ENCODE measurements around the gene EPS8L2.

EPS8L2 gene

GRCh38 chr11:705646-706438, at the start of gene EPS8L2:
EPS8L2 (plus strand) TSS chr11:706231; CDS start chr11:709408, 3,177 bp downstream.
- no peak for DNase-seq (ENCODE audit: low read depth in 2 of 2)

GRCh38 chr11:656426-656825, 49.6 kb upstream of the EPS8L2 start:
- DNase-seq (ENCODE audit: low read depth in 2 of 2): no peak

GRCh38 chr11:656866-657265, 49.2 kb upstream of the EPS8L2 start:
- DNase-seq (ENCODE audit: low read depth in 2 of 2): no peak

- no peak for DNase-seq (ENCODE audit: low read depth in 2 of 2)
Observed at GRCh38 chr11:657691-658126, 48.3 kb upstream of the EPS8L2 start.

DNA sequence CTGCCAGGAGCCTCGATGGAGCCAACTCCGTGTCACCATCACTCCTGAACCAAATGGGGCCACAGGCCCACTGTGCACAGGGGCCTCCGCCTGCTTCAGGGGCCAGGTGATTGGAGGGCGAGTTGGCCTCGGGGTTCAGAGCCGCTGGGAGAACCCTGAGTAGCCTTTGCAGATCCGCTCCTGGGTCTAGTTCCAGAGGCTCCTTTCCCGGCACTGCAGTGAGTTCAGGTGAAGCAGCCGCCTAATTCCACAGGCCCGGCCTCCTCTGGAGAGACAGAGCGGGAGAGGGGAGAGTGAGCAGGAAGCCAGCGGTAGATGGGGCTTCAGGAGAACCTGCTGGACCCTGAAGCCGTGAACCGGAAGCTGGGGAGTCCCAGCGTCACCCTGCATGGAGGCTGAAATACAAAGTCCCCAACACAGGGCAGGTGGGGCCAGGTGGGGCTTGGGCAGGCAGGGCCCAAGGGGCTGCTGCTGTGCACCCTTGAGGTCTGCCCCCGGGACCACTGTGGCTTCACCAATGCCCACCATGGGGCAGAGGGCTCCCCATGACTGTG, 46.4 kb upstream of the EPS8L2 start:
- no peak for DNase-seq (ENCODE audit: low read depth in 2 of 2)

GRCh38 chr11:660281-660680, 45.8 kb upstream of the EPS8L2 start:
- DNase-seq (ENCODE audit: low read depth in 2 of 2): no peak

GRCh38 chr11:660681-661444, 45.2 kb upstream of the EPS8L2 start:
- no peak for DNase-seq (ENCODE audit: low read depth in 2 of 2)

DNA sequence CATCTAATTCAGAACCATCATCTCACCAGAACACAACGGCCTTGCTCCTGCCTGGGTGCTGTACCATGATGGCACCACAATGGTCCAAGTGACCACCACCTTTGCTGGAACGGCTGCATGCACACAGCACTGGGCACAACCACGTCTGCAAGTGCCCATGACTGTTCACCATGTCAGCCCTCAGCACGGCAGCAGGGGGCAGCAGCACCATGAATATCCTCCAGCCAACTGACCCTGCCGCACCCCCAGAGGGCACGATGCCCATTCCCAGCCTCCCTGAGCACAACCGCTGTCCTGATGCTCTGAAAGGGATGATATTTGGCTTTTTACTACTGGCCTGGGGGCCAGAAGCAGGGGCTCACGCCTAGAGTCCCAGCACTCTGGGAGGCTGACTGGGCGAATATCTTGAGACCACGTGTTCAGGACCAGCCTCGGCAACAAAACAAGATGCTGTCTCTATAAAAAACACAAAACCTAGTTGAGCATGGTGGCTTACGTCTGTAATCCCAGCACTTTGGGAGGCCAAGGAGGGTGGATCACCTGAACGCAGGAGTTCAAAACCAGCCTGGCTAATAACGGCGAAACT, 43.2 kb upstream of the EPS8L2 start:
- peak in 1 of 2 donors; percentile 16 for DNase-seq (ENCODE audit: low read depth in 2 of 2)

- no peak for DNase-seq (ENCODE audit: low read depth in 2 of 2)
Observed at GRCh38 chr11:665062-665703, 40.8 kb upstream of the EPS8L2 start.

GRCh38 chr11:665704-666281, 40.2 kb upstream of the EPS8L2 start:
- DNase-seq (ENCODE audit: low read depth in 2 of 2): no peak

GRCh38 chr11:673866-674265, 32.2 kb upstream of the EPS8L2 start:
- DNase-seq (ENCODE audit: low read depth in 2 of 2): no peak

DNA sequence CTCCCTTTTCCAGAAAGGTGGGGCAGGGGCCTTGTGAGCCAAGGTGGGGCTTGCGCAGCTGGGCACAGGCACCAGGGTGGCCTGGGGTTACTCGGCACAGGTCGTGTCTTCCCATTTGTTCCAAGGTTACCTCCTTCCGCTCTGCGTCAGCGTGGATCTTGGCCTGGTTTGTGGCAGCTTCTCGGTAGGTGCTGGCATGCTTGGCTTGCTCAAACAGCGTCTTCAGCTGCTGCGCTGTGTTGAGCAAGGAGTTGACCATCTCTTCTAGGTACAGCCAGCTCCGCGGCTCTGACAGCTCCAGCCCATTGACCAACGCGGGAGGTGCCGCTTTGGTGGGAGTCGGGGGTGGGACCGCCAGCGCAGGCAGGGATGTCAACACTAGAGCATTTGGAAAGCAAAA, 31.6 kb upstream of the EPS8L2 start:
- DNase-seq (ENCODE audit: low read depth in 2 of 2): no peak

- no peak for DNase-seq (ENCODE audit: low read depth in 2 of 2)
Observed at GRCh38 chr11:678297-678696, 27.7 kb upstream of the EPS8L2 start.

- no peak for DNase-seq (ENCODE audit: low read depth in 2 of 2)
Observed at GRCh38 chr11:679271-680207, 26.5 kb upstream of the EPS8L2 start.

DNA sequence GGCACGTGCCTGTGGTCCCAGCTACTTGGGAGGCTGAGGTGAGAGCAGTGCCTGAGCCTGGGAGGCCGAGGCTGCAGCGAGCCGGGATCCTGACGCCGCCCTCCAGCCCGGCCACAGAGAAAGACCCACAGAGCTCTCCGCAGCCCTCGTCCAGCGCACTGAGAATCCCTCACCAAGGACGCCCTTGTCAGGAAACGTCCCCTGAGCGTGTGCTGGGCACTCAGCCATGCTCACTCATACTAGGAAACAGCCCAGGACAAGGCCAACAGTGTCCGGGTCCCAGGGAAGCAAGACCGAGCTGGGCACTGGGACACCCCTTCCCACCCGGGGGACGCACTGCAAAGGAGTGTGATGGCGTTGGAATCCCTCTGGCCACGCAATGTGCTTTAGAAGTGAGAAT, 25.6 kb upstream of the EPS8L2 start:
- DNase-seq (ENCODE audit: low read depth in 2 of 2): no peak

GRCh38 chr11:680970-681369, 25.1 kb upstream of the EPS8L2 start:
- DNase-seq (ENCODE audit: low read depth in 2 of 2): no peak

DNA sequence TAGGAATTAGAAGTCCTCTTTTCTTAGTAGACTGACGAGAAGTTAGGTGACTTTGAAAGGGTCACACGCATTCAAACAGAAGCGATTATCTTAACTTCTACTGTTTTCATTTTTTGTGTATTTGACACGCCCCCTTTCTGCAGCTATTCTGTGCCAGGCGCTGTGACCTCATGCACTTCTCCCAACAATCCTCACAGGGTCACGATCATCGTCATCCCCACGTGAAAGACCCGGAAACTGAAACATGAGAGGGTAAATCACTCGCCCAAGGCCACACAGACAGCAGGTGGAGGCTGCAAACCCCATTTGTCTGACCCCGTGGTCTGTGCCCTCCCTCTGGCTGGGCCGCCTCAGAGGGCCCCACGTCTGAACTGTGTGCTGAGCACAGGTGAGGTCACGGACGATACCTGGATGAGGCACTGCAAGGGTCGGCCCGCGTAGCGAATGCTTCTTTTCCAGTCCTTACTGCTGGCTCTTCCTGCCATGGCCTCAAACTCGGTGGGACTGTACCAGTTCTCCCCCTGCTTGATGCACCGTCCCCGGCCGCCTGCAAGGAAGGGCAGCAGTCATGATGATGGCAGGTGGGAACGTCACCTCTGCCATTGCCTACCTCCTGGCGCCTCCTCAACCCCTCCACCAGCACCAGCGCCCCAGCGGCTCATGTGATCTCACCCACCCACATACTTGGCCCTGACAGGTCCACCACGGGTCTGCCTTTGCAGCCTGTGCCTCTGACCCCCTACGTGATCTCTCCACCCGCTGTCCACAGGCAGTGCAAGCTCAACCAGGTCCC, 19.4 kb upstream of the EPS8L2 start:
- DNase-seq (ENCODE audit: low read depth in 2 of 2): no peak

DNA sequence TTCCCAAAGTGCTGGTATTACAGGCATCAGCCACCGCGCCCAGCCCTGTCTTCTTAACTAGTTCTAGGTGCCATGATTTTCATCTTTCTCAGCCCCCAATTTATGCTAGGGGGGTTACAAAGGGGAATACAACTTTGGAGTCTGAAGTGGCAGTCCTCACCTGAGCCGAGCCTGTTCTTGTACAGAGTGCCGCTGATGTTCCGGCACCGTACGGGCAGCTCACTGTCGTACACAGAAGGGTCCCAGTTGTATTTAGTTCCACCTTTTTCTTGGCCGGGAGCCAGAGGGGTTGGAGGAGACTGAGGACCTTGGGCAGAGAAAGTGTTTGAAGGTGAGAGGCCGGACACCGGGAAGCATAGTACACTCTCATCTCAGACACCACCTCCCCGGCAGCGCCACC, 18.3 kb upstream of the EPS8L2 start:
- DNase-seq (ENCODE audit: low read depth in 2 of 2): no peak

- DNase-seq (ENCODE audit: low read depth in 2 of 2): no peak
Observed at GRCh38 chr11:688681-689080, 17.4 kb upstream of the EPS8L2 start.

DNA sequence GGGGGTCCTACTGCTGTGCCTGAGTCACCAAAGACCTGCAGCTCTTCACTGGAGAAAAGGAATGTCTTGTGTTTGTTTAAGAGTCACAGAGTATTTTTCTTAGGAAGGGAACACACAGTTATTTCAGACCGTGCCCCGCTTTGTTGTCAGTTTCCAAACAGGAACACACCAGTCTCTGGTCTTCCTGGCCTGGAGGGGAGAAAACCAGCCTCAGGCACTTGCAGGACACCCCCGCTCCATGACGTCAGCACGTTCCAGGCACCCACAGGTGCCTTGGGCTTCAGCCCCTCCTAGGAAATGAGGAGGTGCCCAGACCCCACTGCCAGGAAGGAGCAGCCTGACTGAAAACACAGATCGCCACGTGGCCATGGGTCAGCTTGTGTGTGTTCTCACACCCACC, 16.4 kb upstream of the EPS8L2 start:
- DNase-seq (ENCODE audit: low read depth in 2 of 2): no peak

Measured in stimulated activated CD4-positive, alpha-beta T cell treated with anti-CD3 and anti-CD28 coated beads, Interleukin-1b, Interleukin-23, amount 100 ng/mL, for 4 hours (primary cell).